ENCODE data around the gene TSPAN13.
A peak's percentile ranks its signal among the peaks of the same experiment; 100 is the strongest.

Gene TSPAN13

GRCh38 chr7:16778476-16778875, 24.9 kb downstream of the TSPAN13 start:
- DNase-seq: no peak

- DNase-seq: no peak
Measured at GRCh38 chr7:16779051-16779450, 25.5 kb downstream of the TSPAN13 start.

GRCh38 chr7:16780596-16780995, 27.0 kb downstream of the TSPAN13 start:
- no peak for DNase-seq

GRCh38 chr7:16785321-16785720, 31.8 kb downstream of the TSPAN13 start:
- no peak for DNase-seq

- no peak for DNase-seq
Measured at GRCh38 chr7:16785846-16786245, 32.3 kb downstream of the TSPAN13 start.

- DNase-seq: no peak
Measured at GRCh38 chr7:16786257-16786656, 32.7 kb downstream of the TSPAN13 start.

GRCh38 chr7:16787127-16787526, 33.6 kb downstream of the TSPAN13 start:
- no peak for DNase-seq

- DNase-seq: no peak
Measured at GRCh38 chr7:16791071-16791470, 37.5 kb downstream of the TSPAN13 start.

GRCh38 chr7:16791905-16792698, 38.5 kb downstream of the TSPAN13 start:
- no peak for DNase-seq

- DNase-seq: peak; percentile 53
Measured at GRCh38 chr7:16794986-16795385, 41.4 kb downstream of the TSPAN13 start.

GRCh38 chr7:16795624-16796023, 42.1 kb downstream of the TSPAN13 start:
- DNase-seq: peak; percentile 98

- peak; percentile 62 for DNase-seq
Measured at GRCh38 chr7:16801111-16801542, 47.6 kb downstream of the TSPAN13 start.

GRCh38 chr7:16801579-16801978, 48.0 kb downstream of the TSPAN13 start:
- DNase-seq: no peak

- DNase-seq: no peak
Measured at GRCh38 chr7:16803125-16803524, 49.6 kb downstream of the TSPAN13 start.

- DNase-seq: no peak
Measured at GRCh38 chr7:16803881-16804673, 50.5 kb downstream of the TSPAN13 start.

- DNase-seq: no peak
Measured at GRCh38 chr7:16804674-16805439, 51.3 kb downstream of the TSPAN13 start, which contains the start of gene AGR2. TSS of gene AGR2 (minus strand) at chr7:16804999. CDS start at chr7:16801796, 3,203 bp downstream.

- DNase-seq: no peak
Measured at GRCh38 chr7:16805441-16805840, 51.9 kb downstream of the TSPAN13 start.

GRCh38 chr7:16810112-16810511, 56.6 kb downstream of the TSPAN13 start:
- no peak for DNase-seq

GRCh38 chr7:16810573-16810972, 57.0 kb downstream of the TSPAN13 start:
- DNase-seq: no peak

- no peak for DNase-seq
Measured at GRCh38 chr7:16811551-16811950, 58.0 kb downstream of the TSPAN13 start.

- DNase-seq: no peak
Measured at GRCh38 chr7:16812542-16813231, 59.1 kb downstream of the TSPAN13 start.

GRCh38 chr7:16813232-16813616, 59.7 kb downstream of the TSPAN13 start:
- DNase-seq: no peak

- no peak for DNase-seq
Measured at GRCh38 chr7:16815001-16815400, 61.4 kb downstream of the TSPAN13 start.

Measured in DMS 273 treated with DMSO at 0.1 percent for 48 hours (cell line).